HG03103 (cell line): ENCODE measurements around the gene ZNF212.

ENCODE experiments used
- ATAC-seq: cut with Tn5 transposase; IDR thresholded peaks from one replicate; pipeline ENCODE4 v1.9.1; 2021; ENCODE audit warnings: low read depth; ENCODE audit not compliant: unreplicated experiment

Gene ZNF212

GRCh38 chr7:149239345-149240143, at the start of gene ZNF212:
TSS of gene ZNF212 (plus strand) at chr7:149239651. CDS start at chr7:149239779, 128 bp downstream.
- peak; percentile 98 for ATAC-seq

GRCh38 chr7:149191851-149192250, 47.6 kb upstream of the ZNF212 start:
- ATAC-seq: no peak

GRCh38 chr7:149194799-149195179, 44.7 kb upstream of the ZNF212 start:
- ATAC-seq: no peak

GRCh38 chr7:149195180-149196150, 44.0 kb upstream of the ZNF212 start, which contains the start of gene ZNF282:
TSS of gene ZNF282 (plus strand) at chr7:149195546. CDS start at chr7:149195590, 44 bp downstream.
- peak; percentile 85 for ATAC-seq

GRCh38 chr7:149196151-149196704, 43.2 kb upstream of the ZNF212 start:
- no peak for ATAC-seq

- ATAC-seq: no peak
These were observed 42.7 kb upstream of the ZNF212 start for GRCh38 chr7:149196705-149197171.

- no peak for ATAC-seq
These were observed 41.8 kb upstream of the ZNF212 start for GRCh38 chr7:149197675-149198074.

GRCh38 chr7:149198161-149198816, 41.2 kb upstream of the ZNF212 start:
- ATAC-seq: no peak

- ATAC-seq: no peak
These were observed 40.0 kb upstream of the ZNF212 start for GRCh38 chr7:149199234-149199995.

GRCh38 chr7:149202831-149203231, 36.6 kb upstream of the ZNF212 start:
- no peak for ATAC-seq

GRCh38 chr7:149205690-149206381, 33.6 kb upstream of the ZNF212 start:
- ATAC-seq: no peak

- ATAC-seq: no peak
These were observed 32.0 kb upstream of the ZNF212 start for GRCh38 chr7:149207324-149208035.

GRCh38 chr7:149209518-149210269, 29.8 kb upstream of the ZNF212 start:
- peak; percentile 70 for ATAC-seq

GRCh38 chr7:149210551-149210950, 28.9 kb upstream of the ZNF212 start:
- no peak for ATAC-seq

GRCh38 chr7:149214020-149214720, 25.3 kb upstream of the ZNF212 start:
- ATAC-seq: no peak

GRCh38 chr7:149216402-149216801, 23.0 kb upstream of the ZNF212 start:
- ATAC-seq: no peak

- ATAC-seq: no peak
These were observed 21.9 kb upstream of the ZNF212 start for GRCh38 chr7:149217570-149217969.
